Islet of Langerhans (tissue), 1 donor: Measurements from ENCODE around the gene CCDC121.
"Not testable (repeated sequence)": the region's sequence is repeated elsewhere in the genome, so short reads cannot be mapped to it uniquely, and the experiment has no call there.

ENCODE experiments used
- FAIRE-seq: peaks from one replicate; lab custom pipeline; 2011; peaks lifted over from hg19 to GRCh38; lab: Jason Lieb, UNC

CCDC121 gene

GRCh38 chr2:27634291-27634690, 5.5 kb upstream of the CCDC121 start:
- FAIRE-seq: no peak

DNA sequence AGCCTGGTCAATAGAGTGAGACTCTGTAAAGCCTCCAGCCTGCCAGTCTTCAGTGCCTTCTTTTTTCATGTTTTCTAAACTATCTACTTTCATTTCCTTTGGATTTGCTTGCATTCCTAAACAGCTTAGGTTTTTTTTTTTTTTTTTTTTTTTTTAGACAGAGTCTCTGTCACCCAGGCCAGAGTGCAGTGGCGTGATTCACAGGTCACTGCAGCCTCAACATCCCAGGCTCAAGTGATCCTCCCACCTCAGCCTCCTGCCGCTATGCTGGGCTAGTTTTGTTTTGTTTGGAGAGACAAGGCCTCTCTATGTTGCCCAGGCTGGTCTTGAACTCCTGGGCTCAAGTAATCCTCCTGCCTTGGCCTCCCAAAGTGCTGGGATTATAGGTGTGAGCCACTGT, 1.4 kb upstream of the CCDC121 start:
- FAIRE-seq: not testable (repeated sequence)

- no peak for FAIRE-seq
Measured at GRCh38 chr2:27627963-27628766, 647 bp downstream of the CCDC121 start.

DNA sequence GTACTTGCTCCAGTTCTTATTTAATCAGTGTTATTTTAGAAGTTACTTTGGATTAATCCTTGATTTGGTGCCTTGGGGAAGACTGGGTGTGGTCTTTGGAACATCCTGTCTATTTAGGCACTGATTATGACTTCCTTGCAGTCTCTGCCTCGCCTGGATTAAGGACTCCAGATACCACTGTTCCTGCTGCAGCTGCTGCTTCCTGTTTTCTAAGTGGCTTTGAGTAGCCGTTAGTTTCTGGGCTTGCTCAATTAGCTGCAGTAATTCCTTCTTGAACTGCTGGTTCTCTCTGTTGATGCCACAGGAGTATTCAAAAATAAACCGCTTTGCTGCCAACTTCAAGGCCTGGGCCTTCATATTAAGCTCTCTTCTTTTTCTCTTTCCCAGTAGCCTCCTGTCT, 1.9 kb downstream of the CCDC121 start:
- FAIRE-seq: not testable (repeated sequence)

GRCh38 chr2:27626323-27626722, 2.5 kb downstream of the CCDC121 start:
- not testable (repeated sequence) for FAIRE-seq

- no peak for FAIRE-seq
Measured at GRCh38 chr2:27624943-27625342, 3.9 kb downstream of the CCDC121 start.

GRCh38 chr2:27622921-27623384, 5.9 kb downstream of the CCDC121 start:
- FAIRE-seq: no peak

DNA sequence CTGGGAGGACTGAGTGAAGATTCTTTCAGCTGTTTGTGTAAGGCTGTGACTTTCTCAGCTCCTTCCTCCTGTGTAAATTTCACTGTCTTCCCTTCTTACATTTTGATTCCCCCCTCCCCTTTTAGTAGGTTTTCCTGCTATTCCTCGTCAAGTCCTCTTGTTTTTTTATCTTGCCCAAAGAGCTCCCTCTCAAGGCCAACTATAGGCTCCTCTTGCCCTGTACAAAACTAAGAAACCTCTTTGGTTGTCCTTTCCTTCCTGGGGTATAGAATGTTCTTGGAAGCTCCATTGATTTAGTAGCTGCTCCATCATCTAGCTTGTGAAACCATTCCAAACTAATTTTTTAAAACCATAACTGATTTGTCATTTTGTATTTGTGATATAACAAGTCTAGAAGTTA, 7.3 kb downstream of the CCDC121 start:
- no peak for FAIRE-seq

DNA sequence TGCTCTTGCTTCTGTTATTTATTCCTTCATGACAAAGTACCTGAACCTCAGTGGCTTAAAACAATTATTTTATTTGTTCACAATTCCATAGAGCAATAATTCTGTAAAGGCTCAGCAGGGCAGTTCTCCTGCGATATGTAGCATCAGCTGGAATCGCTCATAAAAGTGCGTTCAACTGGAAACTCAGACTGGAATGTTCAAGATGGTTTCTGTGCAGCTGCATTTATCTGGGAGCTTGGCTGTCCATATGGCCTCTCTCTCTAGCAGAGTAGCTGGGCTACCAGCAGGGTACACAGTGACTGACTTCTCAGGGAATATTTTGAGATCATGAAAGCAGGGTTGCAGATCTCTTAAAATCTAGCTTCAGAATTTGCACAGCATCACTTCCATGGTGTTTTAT, 13.5 kb downstream of the CCDC121 start:
- FAIRE-seq: no peak

GRCh38 chr2:27613985-27614384, 14.8 kb downstream of the CCDC121 start:
- FAIRE-seq: no peak

- no peak for FAIRE-seq
Measured at GRCh38 chr2:27606611-27607010, 22.2 kb downstream of the CCDC121 start.

- no peak for FAIRE-seq
Measured at GRCh38 chr2:27596627-27597026, 32.2 kb downstream of the CCDC121 start.

GRCh38 chr2:27595412-27595811, 33.4 kb downstream of the CCDC121 start:
- FAIRE-seq: not testable (repeated sequence)

DNA sequence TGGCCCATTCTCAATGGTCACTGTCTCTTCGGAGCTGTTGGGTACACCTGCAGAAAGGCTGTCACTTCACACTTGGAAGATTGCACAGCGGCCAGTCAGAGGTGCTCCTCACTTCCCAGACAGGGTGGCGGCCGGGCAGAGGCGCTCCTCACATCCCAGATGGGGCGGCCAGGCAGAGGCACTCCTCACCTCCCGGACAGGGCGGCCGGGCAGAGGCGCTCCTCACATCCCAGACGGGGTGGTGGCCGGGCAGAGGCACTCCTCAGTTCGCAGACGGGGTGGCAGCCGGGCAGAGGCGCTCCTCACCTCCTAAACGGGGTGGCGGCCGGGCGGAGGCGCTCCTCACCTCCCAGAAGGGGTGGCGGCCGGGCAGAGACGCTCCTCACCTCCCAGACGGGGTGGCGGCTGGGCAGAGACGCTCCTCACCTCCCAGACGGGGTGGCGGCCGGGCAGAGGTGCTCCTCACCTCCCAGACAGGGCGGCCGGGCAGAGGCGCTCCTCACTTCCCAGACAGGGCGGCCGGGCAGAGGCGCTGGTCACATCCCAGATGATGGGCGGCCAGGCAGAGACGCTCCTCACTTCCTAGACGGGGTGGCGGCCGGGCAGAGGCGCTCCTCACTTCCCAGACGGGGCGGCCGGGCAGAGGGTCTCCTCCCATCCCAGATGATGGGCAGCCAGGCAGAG, 34.6 kb downstream of the CCDC121 start:
- not testable (repeated sequence) for FAIRE-seq

- no peak for FAIRE-seq
Measured at GRCh38 chr2:27593240-27593639, 35.6 kb downstream of the CCDC121 start.

DNA sequence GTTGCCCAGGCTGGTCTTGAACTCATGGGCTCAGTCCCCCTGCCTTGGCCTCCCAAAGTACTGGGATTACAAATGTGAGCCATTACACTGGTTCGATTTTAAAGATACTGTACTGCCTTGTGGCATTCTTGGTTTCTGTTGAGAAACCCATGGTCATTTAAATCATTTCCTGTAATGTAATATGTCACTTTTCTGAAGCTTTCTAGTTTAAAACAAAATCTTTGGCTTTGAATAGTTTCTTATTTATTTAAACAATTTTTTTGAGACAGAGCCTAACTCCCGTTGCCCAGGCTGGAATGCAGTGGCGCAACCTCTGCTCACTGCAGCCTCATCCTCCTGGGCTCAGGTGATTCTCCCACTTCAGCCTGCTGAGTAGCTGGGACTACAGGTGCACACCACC, 37.1 kb downstream of the CCDC121 start:
- FAIRE-seq: no peak

DNA sequence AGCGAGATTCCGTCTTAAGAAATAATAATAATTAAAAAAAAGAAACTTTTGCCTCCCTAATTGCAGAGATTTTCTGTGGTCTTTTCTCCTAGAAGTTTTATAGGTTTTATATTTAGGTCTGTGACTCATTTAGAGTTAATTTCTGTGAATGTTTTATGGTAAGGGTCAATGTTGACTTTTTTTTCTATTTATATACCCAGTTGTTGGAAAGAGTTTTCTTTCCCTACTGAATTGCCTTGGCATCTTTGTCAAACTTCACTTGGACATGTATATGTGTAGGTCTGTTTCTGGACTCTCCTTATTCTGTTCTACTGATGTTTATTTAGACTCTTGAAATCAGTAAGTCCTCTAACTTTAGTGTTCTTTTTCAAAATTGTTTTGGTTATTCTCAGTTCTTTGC, 40.5 kb downstream of the CCDC121 start:
- FAIRE-seq: no peak

DNA sequence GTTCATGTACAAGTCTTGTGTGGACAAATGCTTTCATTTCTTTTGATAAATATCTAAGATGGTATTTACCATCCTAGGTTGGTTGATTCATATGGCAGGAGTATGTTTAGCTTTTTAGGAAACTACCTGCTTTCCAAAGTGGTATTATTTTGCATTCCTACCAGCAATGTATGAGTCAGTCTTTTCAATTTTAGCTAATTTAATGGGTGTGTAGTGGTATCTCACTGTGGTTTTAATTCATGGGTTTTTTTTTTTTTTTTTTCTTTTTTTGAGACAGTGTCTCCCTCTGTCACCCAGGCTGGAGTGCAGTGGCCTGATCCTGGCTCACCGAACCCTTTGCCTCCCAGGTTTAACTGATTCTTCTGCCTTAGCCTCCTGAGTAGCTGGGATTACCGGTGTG, 41.8 kb downstream of the CCDC121 start:
- FAIRE-seq: no peak

- FAIRE-seq: no peak
Measured at GRCh38 chr2:27584597-27584996, 44.2 kb downstream of the CCDC121 start.

- FAIRE-seq: no peak
Measured at GRCh38 chr2:27583390-27583915, 45.4 kb downstream of the CCDC121 start.

- FAIRE-seq: peak; percentile 21
Measured at GRCh38 chr2:27582695-27583389, 46.0 kb downstream of the CCDC121 start, which contains the start of gene ZNF512. ZNF512 (plus strand) TSS chr2:27583042; CDS start chr2:27583113, 71 bp downstream.

- no peak for FAIRE-seq
Measured at GRCh38 chr2:27582129-27582694, 46.6 kb downstream of the CCDC121 start.
